ENCODE measurements around the gene SLC19A2. TPM values are rescaled to one million over a fixed set of nuclear protein-coding genes. Genes with fewer than 3 reads are reported as not detected.

The SLC19A2 gene
- total RNA-seq, 2 donors from 2014 or later = 17.7 to 39.7 TPM

GRCh38 chr1:169494343-169494742 lies 8.6 kb upstream of the SLC19A2 start:
- Histone ChIP-seq H3K36me3 (no peaks in the 10 kb centered on the region), H3K4me1 (ENCODE audit: control insufficient read depth in 1 of 2, low read depth in 2 of 2) (no peaks in the 10 kb centered on the region), H3K9me3 (no peaks in the 10 kb centered on the region), H3K27ac (no peak overlapping the region), H3K4me3 (no peak overlapping the region), H3K27me3 (replicated peaks; ENCODE audit: insufficient read depth) (no peaks in the 10 kb centered on the region)
- TF ChIP-seq CTCF (IDR thresholded peaks at IDR 0.05) = no peak
- ATAC-seq (ENCODE audit: insufficient number of reproducible peaks, low FRiP score, low read depth) (no peak), DNase-seq (ENCODE audit: low spot score) (no peak)

- Histone ChIP-seq H3K27ac (no peak overlapping the region), H3K36me3 (no peaks in the 10 kb centered on the region), H3K4me1 (ENCODE audit: control insufficient read depth in 1 of 2, low read depth in 2 of 2) (no peaks in the 10 kb centered on the region), H3K4me3 (no peak overlapping the region), H3K27me3 (replicated peaks; ENCODE audit: insufficient read depth) (no peaks in the 10 kb centered on the region), H3K9me3 (no peaks in the 10 kb centered on the region)
- ATAC-seq (ENCODE audit: insufficient number of reproducible peaks, low FRiP score, low read depth) = no peak
- DNase-seq (ENCODE audit: low spot score) = no peak
- no peak for TF ChIP-seq CTCF (IDR thresholded peaks at IDR 0.05)
Observed at GRCh38 chr1:169493251-169493650, 7.5 kb upstream of the SLC19A2 start.

DNA sequence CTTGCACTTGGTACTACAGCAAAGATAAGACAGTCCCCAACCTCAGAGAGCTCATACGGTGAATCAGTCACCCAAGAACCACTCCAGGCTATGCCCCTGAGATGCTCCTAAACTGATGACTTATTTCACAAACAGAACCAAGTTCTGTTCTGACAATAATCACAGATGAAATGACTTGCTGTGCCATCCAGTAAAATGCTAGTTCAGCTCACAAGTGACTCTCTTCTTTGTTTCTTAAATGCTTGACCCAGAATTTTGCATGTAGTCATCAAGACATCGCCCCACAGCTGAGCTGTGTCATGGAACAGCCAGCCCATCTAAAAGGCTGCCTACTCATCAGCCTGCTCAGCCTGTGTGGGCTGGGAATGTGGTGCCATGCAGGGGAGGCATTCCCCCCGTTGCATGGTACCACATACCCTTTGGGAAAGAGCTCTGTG lies 6.1 kb upstream of the SLC19A2 start:
- no peaks in the 10 kb centered on the region for H3K27me3 ChIP-seq (replicated peaks; ENCODE audit: insufficient read depth)
- no peak overlapping the region for H3K27ac ChIP-seq
- DNase-seq (ENCODE audit: low spot score) (no peak), ATAC-seq (ENCODE audit: insufficient number of reproducible peaks, low FRiP score, low read depth) (no peak)
- H3K4me3 ChIP-seq = no peak overlapping the region
- H3K9me3 ChIP-seq = no peaks in the 10 kb centered on the region
- peaks cover 3 to 11% of the 10 kb centered on the region in 2 donors for H3K4me1 ChIP-seq (ENCODE audit: control insufficient read depth in 1 of 2, low read depth in 2 of 2)
- TF ChIP-seq CTCF (IDR thresholded peaks at IDR 0.05) = no peak
- no peaks in the 10 kb centered on the region for H3K36me3 ChIP-seq

- H3K36me3 ChIP-seq = no peaks in the 10 kb centered on the region
- no peak overlapping the region for H3K4me3 ChIP-seq
- ATAC-seq (ENCODE audit: insufficient number of reproducible peaks, low FRiP score, low read depth) (no peak), DNase-seq (ENCODE audit: low spot score) (no peak)
- H3K27ac ChIP-seq = no peak overlapping the region
- H3K9me3 ChIP-seq = no peaks in the 10 kb centered on the region
- H3K27me3 ChIP-seq (replicated peaks; ENCODE audit: insufficient read depth) = no peaks in the 10 kb centered on the region
- peaks cover 15 to 32% of the 10 kb centered on the region in 2 donors for H3K4me1 ChIP-seq (ENCODE audit: control insufficient read depth in 1 of 2, low read depth in 2 of 2)
- TF ChIP-seq CTCF (IDR thresholded peaks at IDR 0.05) = no peak
Observed at GRCh38 chr1:169488157-169488556, 2.4 kb upstream of the SLC19A2 start.

GRCh38 chr1:169487561-169487960 lies 1.8 kb upstream of the SLC19A2 start:
- H3K4me3 ChIP-seq = no peak overlapping the region
- no peak for TF ChIP-seq CTCF (IDR thresholded peaks at IDR 0.05)
- DNase-seq (ENCODE audit: low spot score) = no peak
- peak overlapping the region; percentile 97 to 99 for H3K27ac ChIP-seq
- H3K4me1 ChIP-seq (ENCODE audit: control insufficient read depth in 1 of 2, low read depth in 2 of 2) = peaks cover 16 to 32% of the 10 kb centered on the region in 2 donors
- H3K9me3 ChIP-seq = no peaks in the 10 kb centered on the region
- no peak for ATAC-seq (ENCODE audit: insufficient number of reproducible peaks, low FRiP score, low read depth)
- no peaks in the 10 kb centered on the region for H3K27me3 ChIP-seq (replicated peaks; ENCODE audit: insufficient read depth)
- no peaks in the 10 kb centered on the region for H3K36me3 ChIP-seq
